HepG2 (cell line): ENCODE measurements around the gene ZFP64. TPM values are rescaled to one million over a fixed set of nuclear protein-coding genes. Genes with fewer than 3 reads are reported as not detected.

Experiments
- ATAC-seq: fragments of 200-7000 bp; cut with Tn5 transposase; 3 replicates; pipeline ENCODE4 v1.9.1; 2020; ENCODE audit warnings: mild to moderate bottlenecking, moderate library complexity
- BruUV-seq: library from RNA; stranded (reverse); fragments of 400-500 nt; replicated peaks from 2 replicates; lab custom pipeline; 2021; lab: Mats Ljungman, UMichigan
- CTCF ChIA-PET: fragments of 300-600 bp; formaldehyde crosslinking; extraction: SDS; loops from one replicate; lab custom pipeline; 2021; ENCODE audit warnings: low total read pairs, inconsistent platforms, low intra/inter-chr PET ratio; lab: Yijun Ruan, JAX
- POLR2A ChIA-PET: fragments of 350-600 bp; sonication (Branson Sonifier 250); formaldehyde crosslinking; loops from one replicate; lab custom pipeline; 2020; ENCODE audit warnings: antibody characterized with exemption, inconsistent platforms; lab: Yijun Ruan, JAX
- DNase-seq: peaks from one replicate; pipeline ENCODE4 v3.0.0-alpha.2; 2015; ENCODE audit warnings: low spot score
- FAIRE-seq: peaks from 3 replicates; lab custom pipeline; 2011; peaks lifted over from hg19 to GRCh38; lab: Jason Lieb, UNC
- H2AFZ ChIP-seq: one replicate; pipeline ENCODE4 v1.6.1; 2011; ENCODE audit warnings: low read length, inconsistent platforms
- H3K27ac ChIP-seq: fragments of 300-600 bp; 3 replicates; pipeline ENCODE4 v1.8.0; 2011; ENCODE audit warnings: mixed run types, mild to moderate bottlenecking, mixed read lengths, low read length, inconsistent platforms; ENCODE audit not compliant: insufficient read depth; ENCODE audit errors: extremely low read length
- H3K27me3 ChIP-seq, 2 experiments: fragments of 200-600 bp in 1 of 2; 2 replicates in 1 of 2; 3 replicates in 1 of 2; pipeline versions ENCODE4 v1.6.0 to v1.8.0; 2011; ENCODE audit warnings: low read length in 2 of 2, mild to moderate bottlenecking in 2 of 2, moderate library complexity in 2 of 2, inconsistent platforms in 1 of 2; ENCODE audit not compliant: insufficient read depth in 2 of 2, control insufficient read depth in 1 of 2
- H3K36me3 ChIP-seq, 2 experiments: fragments of 200-600 bp in 1 of 2; replicated peaks in 1 of 2; 2 replicates in 1 of 2; 3 replicates in 1 of 2; pipeline versions ENCODE4 v1.5.1 to v1.8.0; 2011; ENCODE audit warnings: low read length in 2 of 2, inconsistent platforms in 1 of 2; ENCODE audit not compliant: insufficient read depth in 2 of 2, control insufficient read depth in 1 of 2
- H3K4me1 ChIP-seq: 2 replicates; pipeline ENCODE4 v1.5.1; 2012; ENCODE audit warnings: low read length, inconsistent platforms; ENCODE audit not compliant: insufficient read depth
- H3K4me2 ChIP-seq: 2 replicates; pipeline ENCODE4 v1.6.0; 2011; ENCODE audit warnings: low read depth, low read length, inconsistent platforms
- H3K4me3 ChIP-seq, 3 experiments: fragments of 200-600 bp in 1 of 3; sonication (generic), shearing (Covaris generic) in 1 of 3; replicated peaks in 1 of 3; 2 replicates each; pipeline ENCODE4 v1.5.1; 2011 to 2016; ENCODE audit warnings: low read length in 3 of 3, inconsistent platforms in 2 of 3, low read depth in 2 of 3, mild to moderate bottlenecking in 2 of 3, control low read depth in 1 of 3, mixed read lengths in 1 of 3; ENCODE audit not compliant: insufficient read depth in 1 of 3
- H3K79me2 ChIP-seq: one replicate; pipeline ENCODE4 v1.6.1; 2011; ENCODE audit warnings: low read length, inconsistent platforms; ENCODE audit not compliant: insufficient read depth
- H3K9ac ChIP-seq: 2 replicates; pipeline ENCODE4 v1.6.0; 2011; ENCODE audit warnings: mild to moderate bottlenecking, low read depth, low read length, inconsistent platforms; ENCODE audit not compliant: insufficient read depth
- H3K9me3 ChIP-seq: 2 replicates; pipeline ENCODE4 v1.5.1; 2012; ENCODE audit warnings: mild to moderate bottlenecking, low read length
- H4K20me1 ChIP-seq: 2 replicates; pipeline ENCODE4 v1.6.0; 2011; ENCODE audit warnings: inconsistent platforms, mild to moderate bottlenecking, low read length, moderate library complexity; ENCODE audit not compliant: insufficient read depth
- ATF4 ChIP-seq, 2 experiments: fragments of 450-650 bp in 1 of 2; sonication (generic) in 1 of 2; formaldehyde crosslinking; IDR thresholded peaks; 2 replicates each; pipeline versions ENCODE4 v1.5.0 to v1.8.0; 2020 to 2022; ENCODE audit warnings: mild to moderate bottlenecking in 1 of 2, missing genetic modification reagents in 1 of 2
- CEBPB ChIP-seq: IDR thresholded peaks from 2 replicates; pipeline ENCODE4 v1.6.1; 2011; ENCODE audit warnings: low read depth, low read length, improper control_type of control experiment, borderline replicate concordance
- IKZF4 ChIP-seq: sonication (generic); formaldehyde crosslinking; IDR thresholded peaks from 2 replicates; pipeline ENCODE4 v1.5.1; 2020; ENCODE audit warnings: borderline replicate concordance, mild to moderate bottlenecking, low read depth, missing genetic modification reagents; ENCODE audit errors: not compliant biosample characterization
- TCF7L2 ChIP-seq: IDR thresholded peaks from 2 replicates; pipeline ENCODE4 v1.6.1; 2011; ENCODE audit warnings: mild to moderate bottlenecking, low read depth, low read length, moderate library complexity
- WGBS: methylation state at CpG from one replicate; pipeline ENCODE4 v1.1.6; 2017; ENCODE audit warnings: low lambda C conversion rate; 5-methylcytosine and 5-hydroxymethylcytosine counted together
- in situ Hi-C: cut with HindIII; loops from 2 replicates; pipeline ENCODE4 v1.10.0; 2017; ENCODE audit warnings: low pct_unique_long_range_greater_than_20kb; ENCODE audit not compliant: extremely low pct_ligation_motif_present
- intact Hi-C: fragments of 100-400 bp; cut with micrococcal nuclease; formaldehyde crosslinking; loops from one replicate; pipeline ENCODE4 v1.10.0; 2022; ENCODE audit not compliant: unreplicated experiment
- polyA plus RNA-seq, 8 experiments: library from polyadenylated mRNA; depleted of rRNA in 3 of 8; stranded (reverse) in 7 of 8; unstranded in 1 of 8; fragments of >200 nt; fragmentation: Illumina TruSeq in 4 of 8; extraction: Trizol in 4 of 8; gene quantifications; 2 replicates each; pipeline versions ENCODE4 v1.2.1 to v1.2.3, GENCODE V29; 2011 to 2016; ENCODE audit warnings: low read depth in 4 of 8, missing spikeins in 1 of 8, mixed read lengths in 1 of 8; ENCODE audit not compliant: insufficient read depth in 1 of 8
- total RNA-seq, 5 experiments: library from RNA; depleted of rRNA; stranded (reverse); fragments of >200 nt; fragmentation: Illumina TruSeq; extraction: Trizol; gene quantifications; 2 replicates each; pipeline ENCODE4 v1.2.3, GENCODE V29; 2016; ENCODE audit warnings: low read depth in 1 of 5

Gene ZFP64
- total and polyA plus RNA-seq, 2 of the 13 experiments (the other 11 are each of a cell fraction or from before 2014, with no cell fraction given), result 12.0 to 24.3 TPM

GRCh38 chr20:52201395-52201794, 9.8 kb upstream of the ZFP64 start:
- Histone ChIP-seq H3K36me3 (no peaks in the 10 kb centered on the region), H3K79me2 (no peaks in the 10 kb centered on the region), H4K20me1 (no peaks in the 10 kb centered on the region), H3K4me1 (no peaks in the 10 kb centered on the region), H3K4me3 (no peak overlapping the region), H3K27ac (no peak overlapping the region), H3K9ac (no peak overlapping the region), H3K27me3 (no peaks in the 10 kb centered on the region), H3K4me2 (no peak overlapping the region), H3K9me3 (no peaks in the 10 kb centered on the region), H2AFZ (no peak overlapping the region)
- ATAC-seq, result no peak
- FAIRE-seq, result no peak
- WGBS, result 79% methylated on average over 2 of the region's 2 CpGs
- intact Hi-C loops, result loop anchor here (1.0 kb wide), 1 partner anchor 22 kb away; no protein-coding TSS in a partner anchor
- TF ChIP-seq TCF7L2 (no peak), CEBPB (peak; percentile 47; the same call in 1 of the 2 replicates)
- in situ Hi-C loops, result no loop called here
- CTCF ChIA-PET, result no interaction called here
- POLR2A ChIA-PET, result no interaction called here
- no TSS peak for BruUV-seq
- no peak for DNase-seq

GRCh38 chr20:52200870-52201269, 9.3 kb upstream of the ZFP64 start:
- ATAC-seq, result peak; percentile 27; the same call in 2 of the 3 replicates
- DNase-seq, result no peak
- Histone ChIP-seq H3K27me3 (no peaks in the 10 kb centered on the region), H3K4me3 (no peak overlapping the region), H3K27ac (no peak overlapping the region), H4K20me1 (no peaks in the 10 kb centered on the region), H2AFZ (no peak overlapping the region), H3K36me3 (no peaks in the 10 kb centered on the region), H3K9me3 (no peaks in the 10 kb centered on the region), H3K4me1 (no peaks in the 10 kb centered on the region), H3K79me2 (no peaks in the 10 kb centered on the region), H3K4me2 (no peak overlapping the region), H3K9ac (no peak overlapping the region)
- POLR2A ChIA-PET, result no interaction called here
- in situ Hi-C loops (no loop called here), intact Hi-C loops (loop anchor here (1.0 kb wide), 1 partner anchor 22 kb away; no protein-coding TSS in a partner anchor)
- no peak for FAIRE-seq
- BruUV-seq, result no TSS peak
- CTCF ChIA-PET, result no interaction called here
- WGBS, result 39% methylated on average over 2 of the region's 2 CpGs
- TF ChIP-seq ATF4 (CRISPR knock-in tag; IDR thresholded peaks at IDR 0.05) (0 out of 4 replicates have a peak, but pooled peaks of 1 of the 2 experiments have one; percentile 50), IKZF4 (CRISPR knock-in tag) (no peak)
